ENCODE data around the gene GORASP2. TPM values are rescaled to one million over a fixed set of nuclear protein-coding genes. Genes with fewer than 3 reads are reported as not detected.

Gene GORASP2
- total and polyA plus RNA-seq, 2 donors from 2014 or later, result 40.4 to 70.4 TPM

- Histone ChIP-seq H3K4me1 (ENCODE audit: control insufficient read depth in 2 of 3, insufficient read depth in 2 of 3, low read depth in 1 of 3, low read length in 3 of 3) (no peaks in the 10 kb centered on the region), H3K9ac (ENCODE audit: low read length in 3 of 3) (peak overlapping the region in 1 of 3 donors; percentile 13), H3K27me3 (ENCODE audit: control insufficient read depth, insufficient read depth, low read length) (no peaks in the 10 kb centered on the region), H3K9me3 (ENCODE audit: control insufficient read depth in 2 of 3, insufficient read depth in 1 of 3, low read length in 3 of 3) (no peaks in the 10 kb centered on the region), H3K4me3 (ENCODE audit: low read length in 3 of 3) (peak overlapping the region in 2 of 3 donors; percentile 52 to 71), H3K27ac (ENCODE audit: low read depth in 2 of 2, low read length in 2 of 2) (no peak overlapping the region), H3K36me3 (ENCODE audit: control insufficient read depth in 2 of 3, insufficient read depth in 3 of 3, low read length in 3 of 3) (peaks cover 0 to 6% (median 0%) of the 10 kb centered on the region in 3 donors)
- intact Hi-C loops (cut with DNase I), result loop anchor here (10.0 kb wide), 1 partner anchor 442 kb away; no protein-coding TSS in a partner anchor
- FAIRE-seq, result no peak
- peak in 1 of 5 donors; percentile 33 for DNase-seq
- TF ChIP-seq CTCF (IDR thresholded peaks at IDR 0.05; ENCODE audit: borderline replicate concordance, extremely low read depth, insufficient read depth), result no peak
Observed at GRCh38 chr2:170972296-170973224, 43.5 kb downstream of the GORASP2 start.

- peaks cover 0 to under 1% (median 0%) of the 10 kb centered on the region in 3 donors for H3K36me3 ChIP-seq (ENCODE audit: control insufficient read depth in 2 of 3, insufficient read depth in 3 of 3, low read length in 3 of 3)
- H3K4me1 ChIP-seq (ENCODE audit: control insufficient read depth in 2 of 3, insufficient read depth in 2 of 3, low read depth in 1 of 3, low read length in 3 of 3), result no peaks in the 10 kb centered on the region
- FAIRE-seq (no peak), DNase-seq (no peak)
- H3K27me3 ChIP-seq (ENCODE audit: control insufficient read depth, insufficient read depth, low read length), result no peaks in the 10 kb centered on the region
- H3K9ac ChIP-seq (ENCODE audit: low read length in 3 of 3), result peak overlapping the region in 1 of 3 donors; percentile 13
- peak overlapping the region in 2 of 3 donors; percentile 52 to 71 for H3K4me3 ChIP-seq (ENCODE audit: low read length in 3 of 3)
- H3K27ac ChIP-seq (ENCODE audit: low read depth in 2 of 2, low read length in 2 of 2), result no peak overlapping the region
- no peak for TF ChIP-seq CTCF (IDR thresholded peaks at IDR 0.05; ENCODE audit: borderline replicate concordance, extremely low read depth, insufficient read depth)
- H3K9me3 ChIP-seq (ENCODE audit: control insufficient read depth in 2 of 3, insufficient read depth in 1 of 3, low read length in 3 of 3), result no peaks in the 10 kb centered on the region
- intact Hi-C loops (cut with DNase I), result loop anchor here (10.0 kb wide), 1 partner anchor 442 kb away; no protein-coding TSS in a partner anchor
Observed at GRCh38 chr2:170973225-170973491, 44.1 kb downstream of the GORASP2 start.

- H3K4me1 ChIP-seq (ENCODE audit: control insufficient read depth in 2 of 3, insufficient read depth in 2 of 3, low read depth in 1 of 3, low read length in 3 of 3), result no peaks in the 10 kb centered on the region
- H3K27ac ChIP-seq (ENCODE audit: low read depth in 2 of 2, low read length in 2 of 2), result peak overlapping the region; percentile 37 to 45
- peak overlapping the region; percentile 21 to 74 (median 38) for H3K9ac ChIP-seq (ENCODE audit: low read length in 3 of 3)
- H3K4me3 ChIP-seq (ENCODE audit: low read length in 3 of 3), result peak overlapping the region; percentile 57 to 71 (median 65)
- no peaks in the 10 kb centered on the region for H3K9me3 ChIP-seq (ENCODE audit: control insufficient read depth in 2 of 3, insufficient read depth in 1 of 3, low read length in 3 of 3)
- intact Hi-C loops (cut with DNase I), result loop anchor here (10.0 kb wide), 1 partner anchor 441 kb away; no protein-coding TSS in a partner anchor
- TF ChIP-seq CTCF (IDR thresholded peaks at IDR 0.05; ENCODE audit: borderline replicate concordance, extremely low read depth, insufficient read depth), result peak; percentile 90
- H3K27me3 ChIP-seq (ENCODE audit: control insufficient read depth, insufficient read depth, low read length), result no peaks in the 10 kb centered on the region
- FAIRE-seq (no peak), DNase-seq (peak; percentile 90 to 95 (median 92))
- H3K36me3 ChIP-seq (ENCODE audit: control insufficient read depth in 2 of 3, insufficient read depth in 3 of 3, low read length in 3 of 3), result no peaks in the 10 kb centered on the region
Observed at GRCh38 chr2:170973492-170974303, 44.6 kb downstream of the GORASP2 start.

All from kidney (tissue), 14 donors.